K562 (cell line): ENCODE results near the gene ZC3H18. TPM values are rescaled to one million over a fixed set of nuclear protein-coding genes. Genes with fewer than 3 reads are reported as not detected.

Experiments
- ATAC-seq: fragments of 200-7000 bp; cut with Tn5 transposase; 3 replicates; pipeline ENCODE4 v1.9.1; 2020; ENCODE audit warnings: moderate library complexity
- BruUV-seq: library from RNA; stranded (reverse); fragments of 400-500 nt; replicated peaks from 2 replicates; lab custom pipeline; 2021; lab: Mats Ljungman, UMichigan
- CTCF ChIA-PET: fragments of 300-600 bp; formaldehyde crosslinking; extraction: SDS; loops from one replicate; lab custom pipeline; 2021; ENCODE audit warnings: low intra/inter-chr PET ratio; lab: Yijun Ruan, JAX
- POLR2A ChIA-PET: fragments of 300-600, 350-650 bp; sonication (Branson Sonifier 250); formaldehyde crosslinking; extraction: SDS; loops from one replicate; lab custom pipeline; 2021; ENCODE audit warnings: antibody characterized with exemption, inconsistent platforms; lab: Yijun Ruan, JAX
- DNase-seq, 4 experiments: peaks; one replicate each; pipeline versions ENCODE4 v3.0.0 to v3.0.0-alpha.2; 2011 to 2018; ENCODE audit warnings: low spot score in 3 of 4, mixed read lengths in 3 of 4; ENCODE audit errors: extremely low read depth in 1 of 4
- FAIRE-seq: peaks from 2 replicates; lab custom pipeline; 2011; peaks lifted over from hg19 to GRCh38; lab: Jason Lieb, UNC
- H2AFZ ChIP-seq: 2 replicates; pipeline ENCODE4 v1.6.0; 2011; ENCODE audit warnings: low read depth, low read length, control low read depth, inconsistent platforms
- H3K27ac ChIP-seq: fragments of 200-600 bp; 3 replicates; pipeline ENCODE4 v1.8.0; 2011; ENCODE audit warnings: low read depth, mild to moderate bottlenecking, control low read depth, inconsistent platforms, low read length, moderate library complexity, mixed read lengths; ENCODE audit errors: extremely low read depth
- H3K27me3 ChIP-seq, 2 experiments: fragments of 300-600 bp in 1 of 2; 2 replicates in 1 of 2; 3 replicates in 1 of 2; pipeline versions ENCODE4 v1.6.0 to v1.8.0; 2011; ENCODE audit warnings: inconsistent platforms in 2 of 2, low read length in 2 of 2, mild to moderate bottlenecking in 1 of 2, mixed read lengths in 1 of 2, moderate library complexity in 1 of 2; ENCODE audit not compliant: control insufficient read depth in 2 of 2, insufficient read depth in 2 of 2
- H3K36me3 ChIP-seq: fragments of 300-600 bp; 3 replicates; pipeline ENCODE4 v1.8.0; 2011; ENCODE audit warnings: mild to moderate bottlenecking, low read length, inconsistent platforms; ENCODE audit not compliant: control insufficient read depth, insufficient read depth
- H3K4me1 ChIP-seq, 2 experiments: fragments of 200-600 bp in 1 of 2; replicated peaks in 1 of 2; 2 replicates in 1 of 2; 3 replicates in 1 of 2; pipeline versions ENCODE4 v1.5.1 to v1.8.0; 2011; ENCODE audit warnings: inconsistent platforms in 2 of 2, low read length in 2 of 2, mild to moderate bottlenecking in 1 of 2, mixed read lengths in 1 of 2, moderate library complexity in 1 of 2; ENCODE audit not compliant: control insufficient read depth in 2 of 2, insufficient read depth in 2 of 2
- H3K4me2 ChIP-seq: 2 replicates; pipeline ENCODE4 v1.6.1; 2011; ENCODE audit warnings: low read length, control low read depth, inconsistent platforms, mixed read lengths; ENCODE audit not compliant: insufficient read depth
- H3K4me3 ChIP-seq: fragments of 200-600 bp; sonication (generic), shearing (Covaris generic); 2 replicates; pipeline ENCODE4 v1.5.1; 2016; ENCODE audit warnings: control low read depth, inconsistent platforms
- H3K79me2 ChIP-seq: fragments of 200-600 bp; 3 replicates; pipeline ENCODE4 v1.8.0; 2011; ENCODE audit warnings: low read length, inconsistent platforms; ENCODE audit not compliant: control insufficient read depth, insufficient read depth
- H3K9ac ChIP-seq, 2 experiments: 2 replicates each; pipeline versions ENCODE4 v1.6.0 to v1.6.1; 2011; ENCODE audit warnings: low read depth in 2 of 2, low read length in 2 of 2, control low read depth in 1 of 2, inconsistent platforms in 1 of 2, mild to moderate bottlenecking in 1 of 2, mixed read lengths in 1 of 2; ENCODE audit not compliant: insufficient read depth in 1 of 2
- H3K9me1 ChIP-seq: one replicate; pipeline ENCODE4 v1.6.0; 2011; ENCODE audit warnings: inconsistent platforms, mild to moderate bottlenecking, low read length, moderate library complexity; ENCODE audit not compliant: control insufficient read depth, insufficient read depth
- H3K9me3 ChIP-seq: replicated peaks from 2 replicates; pipeline ENCODE4 v1.5.1; 2011; ENCODE audit warnings: low read depth, low read length, inconsistent platforms; ENCODE audit not compliant: control insufficient read depth, insufficient read depth
- H4K20me1 ChIP-seq: replicated peaks from 2 replicates; pipeline ENCODE4 v1.6.1; 2011; ENCODE audit warnings: low read length, inconsistent platforms, mixed read lengths; ENCODE audit not compliant: control insufficient read depth, insufficient read depth
- CEBPB ChIP-seq: fragments of 450-650 bp; IDR thresholded peaks from 2 replicates; pipeline ENCODE4 v1.6.1; 2016; ENCODE audit warnings: missing genetic modification characterization, missing compliant biosample characterization
- CLOCK ChIP-seq: fragments of 250-450 bp; sonication (Bioruptor Pico); IDR thresholded peaks from 2 replicates; pipeline ENCODE4 v1.4.0; 2020; ENCODE audit warnings: mild to moderate bottlenecking, moderate library complexity, borderline replicate concordance
- JUND ChIP-seq, 2 experiments: IDR thresholded peaks; 2 replicates in 1 of 2; 3 replicates in 1 of 2; pipeline ENCODE4 v1.6.1; 2011; ENCODE audit warnings: borderline replicate concordance in 2 of 2, low read depth in 2 of 2, low read length in 2 of 2, improper control_type of control experiment in 1 of 2, missing biosample characterization in 1 of 2, missing genetic modification characterization in 1 of 2, missing genetic modification reagents in 1 of 2
- KAT2B ChIP-seq: IDR thresholded peaks from one replicate; pipeline ENCODE4 v1.6.1; 2012; ENCODE audit warnings: low read depth, mild to moderate bottlenecking, control low read depth, inconsistent platforms, low read length, moderate library complexity
- MTA3 ChIP-seq: fragments of 450-650 bp; formaldehyde crosslinking; IDR thresholded peaks from 2 replicates; pipeline ENCODE4 v1.6.1; 2017; ENCODE audit warnings: mild to moderate bottlenecking, borderline replicate concordance
- THAP7 ChIP-seq: fragments of 250-450 bp; sonication (Bioruptor Pico); IDR thresholded peaks from 2 replicates; pipeline ENCODE4 v1.5.0; 2021
- ZBTB33 ChIP-seq: sonication (generic); formaldehyde crosslinking; IDR thresholded peaks from 2 replicates; pipeline ENCODE4 v1.8.1; 2023; ENCODE audit warnings: mild to moderate bottlenecking, missing genetic modification reagents
- ZNF77 ChIP-seq: fragments of 250-450 bp; sonication (Bioruptor Pico); IDR thresholded peaks from 2 replicates; pipeline ENCODE4 v1.5.0; 2020
- ZSCAN32 ChIP-seq: fragments of 450-650 bp; formaldehyde crosslinking; IDR thresholded peaks from 2 replicates; pipeline ENCODE4 v1.4.0; 2020; ENCODE audit warnings: mild to moderate bottlenecking, moderate library complexity
- WGBS: fragments of 100-300 bp; shearing (Covaris generic); methylation state at CpG from one replicate; pipeline ENCODE4 v1.1.6; 2016; ENCODE audit warnings: low coverage, mixed read lengths; ENCODE audit not compliant: insufficient coverage; ENCODE audit errors: missing lambda C conversion rate; 5-methylcytosine and 5-hydroxymethylcytosine counted together
- in situ Hi-C: fragments of 300-500 bp; cut with MboI; formaldehyde crosslinking; loops from 4 replicates; pipeline ENCODE4 v1.15.0; 2018; ENCODE audit warnings: inconsistent platforms, mixed read lengths
- intact Hi-C: fragments of 100-400 bp; cut with micrococcal nuclease; formaldehyde crosslinking; loops from 2 replicates; pipeline ENCODE4 v1.14.2; 2022
- polyA plus RNA-seq, 8 experiments: library from polyadenylated mRNA; depleted of rRNA in 4 of 8; stranded (reverse) in 5 of 8; unstranded in 3 of 8; fragments of >200 nt; fragmentation: Nextera tagmentation in 2 of 8; fragmentation: Illumina TruSeq in 1 of 8; extraction: Ambion mirVana in 2 of 8; extraction: Trizol in 1 of 8; gene quantifications; 2 replicates each; pipeline versions ENCODE4 v1.2.1 to v1.2.3, GENCODE V29; 2011 to 2014; ENCODE audit warnings: inconsistent platforms in 1 of 8, missing spikeins in 1 of 8
- total RNA-seq, 7 experiments: library from RNA; depleted of rRNA in 6 of 7; stranded (reverse); fragments of >200 nt in 6 of 7; fragmentation: Illumina TruSeq in 2 of 7; extraction: Trizol in 2 of 7; gene quantifications; 2 replicates each; pipeline versions ENCODE4 v1.2.1 to v1.2.3, GENCODE V29; 2011 to 2021; ENCODE audit warnings: low replicate concordance in 1 of 7

Gene ZC3H18
- total and polyA plus RNA-seq, 9 of the 15 experiments (the other 6 are each of a cell fraction or from before 2014, with no cell fraction given), result 1.7 to 88.7 (median 26.9) TPM

- H3K9me3 ChIP-seq, result no peaks in the 10 kb centered on the region
- WGBS, result 93% methylated on average over 17 of the region's 17 CpGs
- in situ Hi-C loops, result no loop called here
- H4K20me1 ChIP-seq, result no peaks in the 10 kb centered on the region
- no peak overlapping the region for H3K4me2 ChIP-seq
- no peak overlapping the region for H3K4me3 ChIP-seq
- H3K79me2 ChIP-seq, result no peaks in the 10 kb centered on the region
- H3K4me1 ChIP-seq, result peaks cover 0 to 2% of the 10 kb centered on the region in 2 experiments; a peak in 1 of 5 replicates
- intact Hi-C loops, result no loop called here
- no peak for ATAC-seq
- peaks cover 86% of the 10 kb centered on the region for H3K36me3 ChIP-seq
- no peaks in the 10 kb centered on the region for H3K27me3 ChIP-seq
- H3K9ac ChIP-seq, result 0 out of 4 replicates have a peak overlapping the region, but pooled peaks of 1 of the 2 experiments have one; percentile 24
- ChIA-PET POLR2A (no interaction called here), CTCF (no interaction called here)
- no peaks in the 10 kb centered on the region for H3K9me1 ChIP-seq
- no peak overlapping the region for H2AFZ ChIP-seq
- no peak for FAIRE-seq
- no peak for DNase-seq
- H3K27ac ChIP-seq, result no peak overlapping the region
- peak; percentile 81 for TF ChIP-seq CEBPB (tag)
- TF ChIP-seq ZNF77 (CRISPR knock-in tag), result no peak
- no TSS peak for BruUV-seq
Measured at GRCh38 chr16:88606148-88606757, 36.0 kb downstream of the ZC3H18 start.

- Histone ChIP-seq H3K9ac (no peak overlapping the region), H4K20me1 (peaks cover 4% of the 10 kb centered on the region; the same call in 1 of the 2 replicates), H3K79me2 (peaks cover 3% of the 10 kb centered on the region; the same call in 1 of the 3 replicates), H3K9me1 (no peaks in the 10 kb centered on the region), H3K9me3 (no peaks in the 10 kb centered on the region), H3K27ac (no peak overlapping the region), H3K36me3 (peaks cover 86% of the 10 kb centered on the region), H3K4me3 (no peak overlapping the region), H3K4me1 (peaks cover 0 to 6% of the 10 kb centered on the region in 2 experiments; a peak in 1 of 5 replicates), H2AFZ (no peak overlapping the region), H3K27me3 (no peaks in the 10 kb centered on the region), H3K4me2 (no peak overlapping the region)
- CTCF ChIA-PET, result no interaction called here
- FAIRE-seq (no peak), DNase-seq (no peak), ATAC-seq (no peak)
- WGBS, result 87% methylated on average over 6 of the region's 6 CpGs
- no TSS peak for BruUV-seq
- in situ Hi-C loops, result no loop called here
- intact Hi-C loops, result no loop called here
- POLR2A ChIA-PET, result interaction anchor here (1.1 to 1.6 kb wide), 2 partner anchors 10 to 31 kb away, joined by 4 to 7 read pairs; no protein-coding TSS in a partner anchor
- TF ChIP-seq CLOCK (no peak), JUND (IDR thresholded peaks at IDR 0.05; ENCODE audit: borderline replicate concordance, low read depth, low read length) (no peak), JUND (tag; IDR thresholded peaks at IDR 0.05; ENCODE audit: borderline replicate concordance, low read depth, low read length) (no peak), MTA3 (no peak), THAP7 (CRISPR knock-in tag) (no peak), ZSCAN32 (no peak), KAT2B (no peak), ZBTB33 (CRISPR knock-in tag) (no peak)
Measured at GRCh38 chr16:88608076-88608475, 37.9 kb downstream of the ZC3H18 start.
